Kidney (tissue), 14 donors: ENCODE measurements around the gene SF3A1. TPM values are rescaled to one million over a fixed set of nuclear protein-coding genes. Genes with fewer than 3 reads are reported as not detected.

Experiments used
- DNase-seq, 5 donors: peaks; one replicate each; pipeline ENCODE4 v3.0.0-alpha.2; 2013 to 2020
- FAIRE-seq: peaks from 2 replicates; lab custom pipeline; 2012; peaks lifted over from hg19 to GRCh38; lab: Jason Lieb, UNC
- H3K27ac ChIP-seq, 2 donors: one replicate each; pipeline ENCODE4 v1.7.0; 2013; ENCODE audit warnings: low read depth in 2 of 2, low read length in 2 of 2, inconsistent platforms in 1 of 2
- H3K27me3 ChIP-seq: one replicate; pipeline ENCODE4 v1.7.1; 2013; ENCODE audit warnings: low read length, inconsistent platforms; ENCODE audit not compliant: control insufficient read depth, insufficient read depth
- H3K36me3 ChIP-seq, 3 donors: one replicate each; pipeline versions ENCODE4 v1.7.0 to v1.7.1; 2013; ENCODE audit warnings: low read length in 3 of 3, control low read depth in 1 of 3, inconsistent platforms in 1 of 3; ENCODE audit not compliant: insufficient read depth in 3 of 3, control insufficient read depth in 2 of 3
- H3K4me1 ChIP-seq, 3 donors: one replicate each; pipeline versions ENCODE4 v1.7.0 to v1.7.1; 2013; ENCODE audit warnings: low read length in 3 of 3, inconsistent platforms in 1 of 3, low read depth in 1 of 3; ENCODE audit not compliant: control insufficient read depth in 2 of 3, insufficient read depth in 2 of 3
- H3K4me3 ChIP-seq, 3 donors: one replicate each; pipeline versions ENCODE4 v1.7.0 to v1.8.1; 2013; ENCODE audit warnings: low read length in 3 of 3, control low read depth in 1 of 3, inconsistent platforms in 1 of 3
- H3K9ac ChIP-seq, 3 donors: one replicate each; pipeline versions ENCODE4 v1.7.0 to v1.7.1; 2013; ENCODE audit warnings: low read length in 3 of 3, control low read depth in 1 of 3, inconsistent platforms in 1 of 3
- H3K9me3 ChIP-seq, 3 donors: one replicate each; pipeline versions ENCODE4 v1.7.0 to v1.7.1; 2013; ENCODE audit warnings: low read length in 3 of 3, control low read depth in 1 of 3, inconsistent platforms in 1 of 3; ENCODE audit not compliant: control insufficient read depth in 2 of 3, insufficient read depth in 1 of 3
- CTCF ChIP-seq: IDR thresholded peaks from 3 replicates; pipeline ENCODE4 v1.5.1; 2012; ENCODE audit warnings: mild to moderate bottlenecking, moderate library complexity, borderline replicate concordance; ENCODE audit not compliant: insufficient read depth; ENCODE audit errors: extremely low read depth
- intact Hi-C: fragments of 100-400 bp; cut with DNase I; formaldehyde crosslinking; loops from one replicate; pipeline ENCODE4 v1.11.1; 2022
- polyA plus RNA-seq: library from polyadenylated mRNA; stranded (reverse); fragments of 350-450 nt; fragmentation: Illumina TruSeq; extraction: RNeasy Lipid Tissue Mini Kit (QIAGEN cat#74804); gene quantifications from one replicate; pipeline ENCODE4 v1.2.3, GENCODE V29; 2014; ENCODE audit warnings: low read depth, low replicate concordance; ENCODE audit not compliant: insufficient read depth
- total RNA-seq: library from RNA; stranded (reverse); fragmentation: NEBNext Ultra II Directional; extraction: Animal tissue kit (Norgen Biotek cat#: 25700); gene quantifications from one replicate; pipeline ENCODE4 v1.2.1, GENCODE V29; 2021
- donor health status: control.
- donor health status: control.
- donor health status: control.
- donor health status: control.
- donor health status: control.
- donor health status: DM: yes; HTN: yes; CAD: no.
- donor health status: Normal renal cell carcinoma (clear cell type).

SF3A1 gene
- total and polyA plus RNA-seq, 2 donors from 2014 or later, result 23.7 to 179 TPM

GRCh38 chr22:30335236-30335635 is 21.5 kb downstream of the SF3A1 start:
- no peaks in the 10 kb centered on the region for H3K27me3 ChIP-seq
- TF ChIP-seq CTCF, result no peak
- no peak overlapping the region for H3K9ac ChIP-seq
- peaks cover 12 to 77% (median 68%) of the 10 kb centered on the region in 3 donors for H3K36me3 ChIP-seq
- H3K4me1 ChIP-seq, result no peaks in the 10 kb centered on the region
- no peaks in the 10 kb centered on the region for H3K9me3 ChIP-seq
- intact Hi-C loops, result no loop called here
- H3K4me3 ChIP-seq, result no peak overlapping the region
- FAIRE-seq, result no peak
- no peak for DNase-seq
- H3K27ac ChIP-seq, result no peak overlapping the region

GRCh38 chr22:30334646-30335045 is 22.0 kb downstream of the SF3A1 start:
- Histone ChIP-seq H3K36me3 (peaks cover 12 to 71% (median 62%) of the 10 kb centered on the region in 3 donors), H3K4me1 (no peaks in the 10 kb centered on the region), H3K9ac (no peak overlapping the region), H3K4me3 (no peak overlapping the region), H3K9me3 (no peaks in the 10 kb centered on the region), H3K27ac (no peak overlapping the region), H3K27me3 (no peaks in the 10 kb centered on the region)
- DNase-seq, result no peak
- TF ChIP-seq CTCF, result no peak
- no peak for FAIRE-seq
- intact Hi-C loops, result no loop called here

DNA sequence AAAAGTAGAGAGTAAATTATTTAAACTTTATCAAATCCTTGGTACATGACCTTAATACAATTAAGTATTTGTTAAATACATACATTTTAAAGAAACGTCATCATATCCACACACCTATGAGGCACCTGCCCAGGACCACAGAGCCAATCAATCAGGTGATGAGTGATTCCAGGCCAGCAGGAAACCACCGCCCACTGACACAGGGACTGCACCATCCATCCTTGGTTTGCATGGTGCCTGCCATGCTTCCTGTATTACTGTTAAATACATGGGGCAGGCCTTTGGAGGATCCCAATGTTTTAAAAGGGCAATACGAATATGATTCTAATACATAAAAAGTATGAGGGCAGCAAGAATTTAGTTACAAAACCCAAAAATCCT is 23.0 kb downstream of the SF3A1 start:
- peaks cover 12 to 61% (median 53%) of the 10 kb centered on the region in 3 donors for H3K36me3 ChIP-seq
- no peaks in the 10 kb centered on the region for H3K27me3 ChIP-seq
- FAIRE-seq (no peak), DNase-seq (no peak)
- H3K4me3 ChIP-seq, result no peak overlapping the region
- H3K9me3 ChIP-seq, result no peaks in the 10 kb centered on the region
- no peak overlapping the region for H3K9ac ChIP-seq
- no peak overlapping the region for H3K27ac ChIP-seq
- intact Hi-C loops, result no loop called here
- no peaks in the 10 kb centered on the region for H3K4me1 ChIP-seq
- no peak for TF ChIP-seq CTCF

GRCh38 chr22:30332994-30333706 is 23.5 kb downstream of the SF3A1 start:
- Histone ChIP-seq H3K4me1 (no peaks in the 10 kb centered on the region), H3K9me3 (no peaks in the 10 kb centered on the region), H3K9ac (no peak overlapping the region), H3K27ac (no peak overlapping the region), H3K27me3 (no peaks in the 10 kb centered on the region), H3K4me3 (no peak overlapping the region), H3K36me3 (peaks cover 12 to 57% (median 49%) of the 10 kb centered on the region in 3 donors)
- no peak for TF ChIP-seq CTCF
- no peak for DNase-seq
- no peak for FAIRE-seq
- intact Hi-C loops, result no loop called here
